Measurements from ENCODE around the gene PDE6C.

PDE6C gene

DNA sequence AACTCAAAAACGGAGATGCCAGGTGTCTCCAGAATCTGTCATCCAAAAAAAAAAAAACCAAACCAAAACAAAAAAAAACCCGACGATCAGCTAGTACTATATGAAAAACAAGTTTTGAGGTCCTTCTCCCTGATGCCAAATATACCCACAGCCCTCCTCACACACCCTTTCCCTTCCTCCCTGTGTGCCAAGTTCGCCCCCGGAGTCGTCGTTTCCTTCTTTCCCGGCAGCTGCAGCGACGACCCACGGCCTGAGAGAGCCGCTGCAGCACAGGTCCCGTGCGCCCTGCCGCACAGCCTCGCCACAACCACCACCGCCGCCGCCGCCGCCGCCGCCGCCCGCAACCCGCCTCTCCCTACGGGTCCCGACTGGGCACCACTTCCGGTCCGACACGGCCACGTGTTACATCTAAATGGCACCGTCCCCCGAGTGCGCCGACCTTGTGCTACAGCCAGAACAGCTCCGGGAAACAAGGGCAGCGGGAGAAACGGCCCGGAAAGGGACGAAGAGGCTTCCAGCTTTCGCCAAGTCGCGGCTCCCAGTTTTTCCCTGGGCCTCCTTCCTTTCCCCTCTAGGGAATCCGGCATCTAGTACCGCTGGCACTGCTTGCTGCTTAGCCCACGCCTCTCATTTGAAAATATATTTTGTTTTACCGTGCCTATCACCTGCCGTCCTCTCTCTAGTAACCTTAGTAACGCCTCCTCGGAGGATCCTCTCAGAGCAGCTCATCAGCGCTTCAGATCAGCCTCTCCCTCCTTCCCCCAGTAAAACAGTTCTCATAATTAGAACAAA is 90.1 kb downstream of the PDE6C start, which contains the start of gene FRA10AC1:
Gene FRA10AC1 (minus strand): TSS at position 383 of the 792 bp plus-strand sequence. CDS start 2,486 bp downstream, outside the sequence.
- peak; percentile 84 for DNase-seq (ENCODE audit: low spot score)

DNA sequence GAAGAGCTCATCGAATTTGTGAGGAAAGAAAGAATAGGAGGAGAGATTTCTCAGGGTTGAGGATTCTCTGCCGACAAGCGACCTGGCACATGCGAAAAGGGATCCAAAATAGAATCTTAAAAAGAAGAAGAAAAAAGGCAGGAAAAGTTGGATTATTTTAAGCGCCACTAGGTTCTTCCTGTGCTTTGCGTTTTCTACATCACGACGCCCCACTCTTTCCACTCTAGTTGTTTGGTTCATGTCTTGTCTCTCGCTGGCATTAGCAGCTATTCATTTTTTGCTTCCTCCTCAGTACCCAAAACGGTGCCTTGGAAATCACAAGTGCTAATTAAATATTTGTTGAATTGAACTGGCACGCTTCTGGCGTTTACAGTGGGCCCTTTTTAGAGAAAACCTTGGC is 90.7 kb downstream of the PDE6C start:
- no peak for DNase-seq (ENCODE audit: low spot score)

GRCh38 chr10:93703841-93704240 is 91.5 kb downstream of the PDE6C start:
- no peak for DNase-seq (ENCODE audit: low spot score)

DNA sequence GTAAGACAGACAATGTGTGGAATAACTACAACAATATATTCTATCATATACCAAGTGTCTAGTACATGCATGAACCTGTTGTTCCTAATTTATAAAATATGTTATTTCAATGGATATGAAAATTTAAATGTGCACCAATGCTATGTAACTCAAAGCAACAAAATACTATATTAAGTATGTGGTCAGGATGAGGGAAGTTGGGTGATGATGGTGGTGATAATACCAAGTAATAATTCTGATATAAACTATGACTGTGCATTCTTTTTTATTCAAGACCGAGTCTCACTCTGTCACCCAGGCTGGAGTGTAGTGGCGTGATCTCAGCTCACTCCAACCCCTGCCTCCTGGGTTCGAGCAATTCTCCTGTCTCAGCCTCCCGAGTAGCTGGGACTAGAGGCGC is 92.1 kb downstream of the PDE6C start:
- no peak for DNase-seq (ENCODE audit: low spot score)

GRCh38 chr10:93707623-93708022 is 95.3 kb downstream of the PDE6C start:
- no peak for DNase-seq (ENCODE audit: low spot score)

GRCh38 chr10:93710333-93710909 is 98.1 kb downstream of the PDE6C start:
- DNase-seq (ENCODE audit: low spot score) = no peak

DNA sequence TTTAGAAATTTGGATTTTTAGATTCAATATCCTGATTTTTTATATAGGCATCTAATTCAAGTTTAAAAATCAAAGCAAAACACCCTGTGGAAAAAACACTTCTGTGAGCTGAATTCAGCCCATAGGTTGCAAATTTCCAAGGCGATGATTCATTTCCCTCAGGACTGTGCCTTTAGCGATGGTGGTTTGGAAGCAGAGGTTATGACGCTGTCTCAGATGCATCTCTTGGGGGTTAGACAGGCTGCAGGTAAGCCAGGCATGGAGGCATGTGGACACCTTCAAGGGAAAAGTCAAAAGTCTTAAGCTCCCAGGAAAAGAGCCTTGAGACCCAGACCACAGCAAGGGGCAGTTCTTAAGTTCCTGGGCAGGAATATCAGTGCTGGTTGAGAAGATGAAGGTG is 99.6 kb downstream of the PDE6C start:
- DNase-seq (ENCODE audit: low spot score) = no peak

DNA sequence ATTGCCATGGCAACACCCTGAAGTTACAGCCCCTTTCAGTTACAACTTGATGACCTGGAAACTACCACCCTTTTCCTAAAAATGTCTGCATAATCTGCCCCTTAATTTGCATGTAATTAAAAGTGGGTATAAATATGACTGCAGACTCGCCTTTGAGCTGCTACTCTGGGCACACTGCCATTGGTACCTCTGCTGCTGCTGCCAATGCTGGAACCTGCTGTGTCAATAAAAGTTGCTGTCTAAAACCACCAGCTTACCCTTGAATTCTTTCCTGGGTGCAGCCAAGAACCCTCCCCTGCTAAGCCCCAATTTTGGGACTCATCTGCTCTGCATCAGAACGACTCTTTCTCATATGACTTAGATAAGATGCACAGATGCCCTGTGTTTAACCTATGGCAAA is 100.3 kb downstream of the PDE6C start:
- no peak for DNase-seq (ENCODE audit: low spot score)

DNA sequence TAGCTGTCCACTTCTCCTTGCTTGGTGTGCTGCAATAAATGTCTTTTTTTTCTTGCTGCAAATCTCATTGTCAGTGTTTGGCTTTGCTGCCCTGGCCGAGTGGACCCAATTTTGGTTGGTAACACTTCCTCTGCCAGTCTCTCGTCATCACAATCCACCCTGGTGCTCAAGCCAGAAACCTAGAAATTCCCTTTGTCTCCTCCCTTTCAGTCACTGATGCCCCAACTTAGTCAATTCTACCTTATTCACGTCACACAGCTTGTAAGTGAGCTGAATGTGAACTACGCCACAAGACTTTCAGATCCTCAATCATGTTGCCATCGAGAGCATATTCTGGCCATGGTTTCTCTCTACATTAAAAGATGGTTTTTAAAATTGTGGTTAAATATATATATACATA is 103.0 kb downstream of the PDE6C start:
- no peak for DNase-seq (ENCODE audit: low spot score)
